Breast epithelium (tissue), 3 donors: ENCODE results near the gene LPIN3.

ENCODE experiments used
- CTCF ChIP-seq, 3 donors: fragments of 450-650 bp; IDR thresholded peaks; one replicate each; pipeline ENCODE4 v1.5.1; 2016 to 2017; ENCODE audit warnings: antibody characterized with exemption in 3 of 3, mild to moderate bottlenecking in 3 of 3, moderate library complexity in 3 of 3
- POLR2A ChIP-seq: fragments of 450-650 bp; IDR thresholded peaks from one replicate; pipeline ENCODE4 v1.6.1; 2016; ENCODE audit warnings: antibody characterized with exemption, mild to moderate bottlenecking, moderate library complexity

GRCh38 chr20:41306061-41306727 is 34.4 kb upstream of the LPIN3 start:
- TF ChIP-seq CTCF (IDR thresholded peaks at IDR 0.05) (no peak), POLR2A (no peak)
